ENCODE results near the gene MYH14.
"Not testable (repeated sequence)": the region's sequence is repeated elsewhere in the genome, so short reads cannot be mapped to it uniquely, and the experiment has no call there.

The MYH14 gene

DNA sequence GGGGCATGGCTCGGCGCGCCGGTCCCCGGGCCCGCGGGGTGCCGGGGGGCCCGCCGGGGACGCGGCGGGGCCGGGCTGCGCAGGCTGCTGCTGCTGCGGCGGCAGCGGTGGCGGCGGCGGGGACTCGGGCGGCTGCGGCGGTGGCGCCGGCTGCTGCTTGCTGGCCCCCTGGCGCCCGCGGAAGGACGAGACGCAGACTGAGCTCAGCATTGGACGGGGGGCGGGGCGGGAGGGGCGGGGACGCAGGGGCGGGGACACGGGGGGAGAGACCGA, 125.4 kb downstream of the MYH14 start:
- Histone ChIP-seq H3K9ac (ENCODE audit: low read length) (no peak overlapping the region; the same call in 1 of the 2 replicates), H3K36me3 (ENCODE audit: low read length) (no peaks in the 10 kb centered on the region), H3K9me3 (ENCODE audit: insufficient read depth, low read length) (no peaks in the 10 kb centered on the region), H3K79me2 (ENCODE audit: insufficient read depth, low read length) (0 out of 2 replicates have a peak, but pooled peaks cover 3% of the 10 kb centered on the region), H3K9me2 (replicated peaks; ENCODE audit: insufficient read depth, low read length) (no peaks in the 10 kb centered on the region), H4K20me1 (ENCODE audit: low read depth, low read length) (0 out of 2 replicates have a peak, but pooled peaks cover 9% of the 10 kb centered on the region), H3K27ac (ENCODE audit: low read depth, low read length) (no peak overlapping the region), H2AFZ (ENCODE audit: low read depth, low read length, severe bottlenecking) (no peak overlapping the region), H3K4me2 (ENCODE audit: low read depth, low read length, poor library complexity, severe bottlenecking) (no peak overlapping the region), H3F3A (ENCODE audit: insufficient read depth) (peaks cover 32% of the 10 kb centered on the region), H3K4me3 (ENCODE audit: insufficient read depth, low read length, poor library complexity, severe bottlenecking) (no peak overlapping the region), H3K27me3 (ENCODE audit: low read length) (no peaks in the 10 kb centered on the region)
- TF ChIP-seq, protein P1, sequence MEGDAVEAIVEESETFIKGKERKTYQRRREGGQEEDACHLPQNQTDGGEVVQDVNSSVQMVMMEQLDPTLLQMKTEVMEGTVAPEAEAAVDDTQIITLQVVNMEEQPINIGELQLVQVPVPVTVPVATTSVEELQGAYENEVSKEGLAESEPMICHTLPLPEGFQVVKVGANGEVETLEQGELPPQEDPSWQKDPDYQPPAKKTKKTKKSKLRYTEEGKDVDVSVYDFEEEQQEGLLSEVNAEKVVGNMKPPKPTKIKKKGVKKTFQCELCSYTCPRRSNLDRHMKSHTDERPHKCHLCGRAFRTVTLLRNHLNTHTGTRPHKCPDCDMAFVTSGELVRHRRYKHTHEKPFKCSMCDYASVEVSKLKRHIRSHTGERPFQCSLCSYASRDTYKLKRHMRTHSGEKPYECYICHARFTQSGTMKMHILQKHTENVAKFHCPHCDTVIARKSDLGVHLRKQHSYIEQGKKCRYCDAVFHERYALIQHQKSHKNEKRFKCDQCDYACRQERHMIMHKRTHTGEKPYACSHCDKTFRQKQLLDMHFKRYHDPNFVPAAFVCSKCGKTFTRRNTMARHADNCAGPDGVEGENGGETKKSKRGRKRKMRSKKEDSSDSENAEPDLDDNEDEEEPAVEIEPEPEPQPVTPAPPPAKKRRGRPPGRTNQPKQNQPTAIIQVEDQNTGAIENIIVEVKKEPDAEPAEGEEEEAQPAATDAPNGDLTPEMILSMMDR (IDR thresholded peaks at IDR 0.05; ENCODE audit: insufficient read depth, low read length, poor library complexity, severe bottlenecking) = no peak
- TF ChIP-seq EZH2phosphoT487 (conservative IDR thresholded peaks at IDR 0.05; ENCODE audit: low read length) = no peak

- H3K9ac ChIP-seq (ENCODE audit: low read length) = peak within 1 kb of the TSS; percentile 55
- peak within 1 kb of the TSS; percentile 57 for H3K4me3 ChIP-seq (ENCODE audit: insufficient read depth, low read length, poor library complexity, severe bottlenecking)
- H3K9me3 ChIP-seq (ENCODE audit: insufficient read depth, low read length) = no peaks in the 10 kb centered on the region
- peak within 1 kb of the TSS; percentile 90 for H3K27ac ChIP-seq (ENCODE audit: low read depth, low read length)
- TF ChIP-seq EZH2phosphoT487 (conservative IDR thresholded peaks at IDR 0.05; ENCODE audit: low read length) = no peak
- 0 out of 2 replicates have a peak, but pooled peaks cover 9% of the 10 kb centered on the region for H4K20me1 ChIP-seq (ENCODE audit: low read depth, low read length)
- peak within 1 kb of the TSS; percentile 68 for H3K4me2 ChIP-seq (ENCODE audit: low read depth, low read length, poor library complexity, severe bottlenecking)
- H2AFZ ChIP-seq (ENCODE audit: low read depth, low read length, severe bottlenecking) = peak within 1 kb of the TSS; percentile 15
- H3K36me3 ChIP-seq (ENCODE audit: low read length) = 0 out of 2 replicates have a peak, but pooled peaks cover 3% of the 10 kb centered on the region
- peaks cover 36% of the 10 kb centered on the region for H3F3A ChIP-seq (ENCODE audit: insufficient read depth)
- H3K79me2 ChIP-seq (ENCODE audit: insufficient read depth, low read length) = 0 out of 2 replicates have a peak, but pooled peaks cover 3% of the 10 kb centered on the region
- no peaks in the 10 kb centered on the region for H3K9me2 ChIP-seq (replicated peaks; ENCODE audit: insufficient read depth, low read length)
- H3K27me3 ChIP-seq (ENCODE audit: low read length) = no peaks in the 10 kb centered on the region
Measured at GRCh38 chr19:50329146-50329925, 125.9 kb downstream of the MYH14 start, which contains the start of gene KCNC3. KCNC3 (minus strand) TSS chr19:50329377; CDS start chr19:50329082, 295 bp downstream.

DNA sequence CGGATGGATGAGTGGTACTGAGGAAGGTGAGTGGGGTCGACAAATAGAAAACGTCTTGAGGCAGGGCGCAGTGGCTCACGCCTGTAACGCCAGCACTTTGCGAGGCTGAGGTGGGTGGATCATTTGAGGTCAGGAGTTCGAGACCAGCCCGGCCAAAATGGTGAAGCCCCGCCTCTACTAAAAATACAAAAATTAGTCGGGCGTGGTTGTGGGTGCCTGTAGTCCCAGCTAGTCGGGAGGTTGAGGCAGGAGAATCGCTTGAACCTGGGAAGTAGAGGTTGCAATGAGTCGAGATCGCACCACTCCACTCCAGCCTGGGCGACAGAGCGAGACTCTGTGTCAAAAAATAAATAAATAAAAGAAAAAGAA, 126.5 kb downstream of the MYH14 start:
- H2AFZ ChIP-seq (ENCODE audit: low read depth, low read length, severe bottlenecking) = peak overlapping the region; percentile 15
- H3K4me2 ChIP-seq (ENCODE audit: low read depth, low read length, poor library complexity, severe bottlenecking) = peak overlapping the region; percentile 68
- not testable (repeated sequence) for H3K27me3 ChIP-seq (ENCODE audit: low read length)

DNA sequence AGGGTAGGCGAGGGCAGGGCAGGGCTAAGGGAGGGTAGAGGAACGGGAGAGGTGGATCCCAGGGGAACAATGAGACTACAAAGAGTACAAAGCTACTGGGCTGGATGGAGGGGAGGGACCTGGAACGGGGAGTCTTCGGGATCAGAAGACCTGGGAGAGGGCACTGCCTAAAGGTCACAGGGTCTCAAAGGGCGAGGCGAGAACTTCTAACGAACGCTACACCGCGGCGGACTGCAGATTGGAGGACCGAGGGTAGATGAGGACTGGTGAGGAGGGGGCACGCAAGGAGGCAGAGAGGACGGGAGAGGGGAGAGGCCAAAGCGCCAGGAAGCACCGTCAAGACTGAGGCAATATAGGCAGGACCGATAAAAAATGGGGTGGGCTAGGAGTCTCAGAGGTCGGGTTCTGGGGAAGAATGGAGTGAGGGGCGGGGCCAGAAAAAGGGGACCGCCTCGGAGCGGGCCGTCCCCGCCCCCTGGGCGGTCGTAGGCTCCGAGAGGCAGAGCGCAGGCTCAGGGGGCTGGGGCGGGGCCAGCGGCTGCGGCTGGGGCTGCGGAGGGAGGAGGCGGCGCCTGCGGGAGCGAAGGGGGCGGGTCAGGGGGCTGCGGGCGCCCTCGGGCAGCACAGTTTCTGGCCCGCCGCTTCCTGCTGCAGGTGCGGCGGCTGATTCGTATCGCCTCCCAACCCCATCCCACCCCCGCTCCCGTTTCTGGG, 127.1 kb downstream of the MYH14 start:
- H3K36me3 ChIP-seq (ENCODE audit: low read length) = 0 out of 2 replicates have a peak, but pooled peaks cover 8% of the 10 kb centered on the region
- H3K4me3 ChIP-seq (ENCODE audit: insufficient read depth, low read length, poor library complexity, severe bottlenecking) = peak overlapping the region; percentile 57
- H4K20me1 ChIP-seq (ENCODE audit: low read depth, low read length) = 0 out of 2 replicates have a peak, but pooled peaks cover 9% of the 10 kb centered on the region
- H3K4me2 ChIP-seq (ENCODE audit: low read depth, low read length, poor library complexity, severe bottlenecking) = peak overlapping the region; percentile 68
- peak overlapping the region; percentile 90 for H3K27ac ChIP-seq (ENCODE audit: low read depth, low read length)
- 0 out of 2 replicates have a peak, but pooled peaks cover 3% of the 10 kb centered on the region for H3K79me2 ChIP-seq (ENCODE audit: insufficient read depth, low read length)
- no peaks in the 10 kb centered on the region for H3K9me2 ChIP-seq (replicated peaks; ENCODE audit: insufficient read depth, low read length)
- peaks cover 46% of the 10 kb centered on the region for H3F3A ChIP-seq (ENCODE audit: insufficient read depth)
- TF ChIP-seq, protein P1 (IDR thresholded peaks at IDR 0.05; ENCODE audit: insufficient read depth, low read length, poor library complexity, severe bottlenecking) = no peak
- no peak for TF ChIP-seq EZH2phosphoT487 (conservative IDR thresholded peaks at IDR 0.05; ENCODE audit: low read length)
- H3K9me3 ChIP-seq (ENCODE audit: insufficient read depth, low read length) = no peaks in the 10 kb centered on the region
- peak overlapping the region; percentile 63 for H3K9ac ChIP-seq (ENCODE audit: low read length)
- no peak overlapping the region for H2AFZ ChIP-seq (ENCODE audit: low read depth, low read length, severe bottlenecking)
- H3K27me3 ChIP-seq (ENCODE audit: low read length) = no peaks in the 10 kb centered on the region

More for the DNA sequence above, 126.5 kb downstream of the MYH14 start:
- peaks cover 40% of the 10 kb centered on the region for H3F3A ChIP-seq (ENCODE audit: insufficient read depth)
- not testable (repeated sequence) for H3K36me3 ChIP-seq (ENCODE audit: low read length); H3K9me3 ChIP-seq (ENCODE audit: insufficient read depth, low read length); H3K9me2 ChIP-seq (replicated peaks; ENCODE audit: insufficient read depth, low read length); H3K79me2 ChIP-seq (ENCODE audit: insufficient read depth, low read length); H4K20me1 ChIP-seq (ENCODE audit: low read depth, low read length)
- peak overlapping the region; percentile 57 for H3K4me3 ChIP-seq (ENCODE audit: insufficient read depth, low read length, poor library complexity, severe bottlenecking)
- H3K9ac ChIP-seq (ENCODE audit: low read length) = peak overlapping the region; percentile 55
- peak overlapping the region; percentile 90 for H3K27ac ChIP-seq (ENCODE audit: low read depth, low read length)
